GM19324 (cell line): ENCODE results near the gene NINJ1.
"Not testable (repeated sequence)": the region's sequence is repeated elsewhere in the genome, so short reads cannot be mapped to it uniquely, and the experiment has no call there.

Source experiments
- ATAC-seq: cut with Tn5 transposase; IDR thresholded peaks from one replicate; pipeline ENCODE4 v1.9.1; 2021; ENCODE audit warnings: mild to moderate bottlenecking, moderate library complexity; ENCODE audit not compliant: unreplicated experiment, low FRiP score

Gene NINJ1

GRCh38 chr9:93121316-93122241 lies 12.5 kb downstream of the NINJ1 start:
- no peak for ATAC-seq

GRCh38 chr9:93120846-93121315 lies 13.2 kb downstream of the NINJ1 start:
- ATAC-seq: no peak

- ATAC-seq: peak; percentile 68
These were observed 13.9 kb downstream of the NINJ1 start for GRCh38 chr9:93119953-93120845.

GRCh38 chr9:93119703-93119952 lies 14.4 kb downstream of the NINJ1 start:
- no peak for ATAC-seq

GRCh38 chr9:93118863-93119702 lies 15.0 kb downstream of the NINJ1 start:
- no peak for ATAC-seq

- ATAC-seq: no peak
These were observed 15.9 kb downstream of the NINJ1 start for GRCh38 chr9:93117924-93118862.

- not testable (repeated sequence) for ATAC-seq
These were observed 16.5 kb downstream of the NINJ1 start for GRCh38 chr9:93117521-93117920.

GRCh38 chr9:93116072-93116961 lies 17.7 kb downstream of the NINJ1 start:
- no peak for ATAC-seq

- ATAC-seq: no peak
These were observed 18.5 kb downstream of the NINJ1 start for GRCh38 chr9:93115486-93116071.

- no peak for ATAC-seq
These were observed 19.1 kb downstream of the NINJ1 start for GRCh38 chr9:93114984-93115335.

- no peak for ATAC-seq
These were observed 19.7 kb downstream of the NINJ1 start for GRCh38 chr9:93114169-93114983.

GRCh38 chr9:93112864-93113389 lies 21.1 kb downstream of the NINJ1 start:
- no peak for ATAC-seq

- ATAC-seq: no peak
These were observed 21.8 kb downstream of the NINJ1 start for GRCh38 chr9:93112116-93112863.

GRCh38 chr9:93111371-93112115 lies 22.5 kb downstream of the NINJ1 start:
- no peak for ATAC-seq

- ATAC-seq: no peak
These were observed 23.1 kb downstream of the NINJ1 start for GRCh38 chr9:93111001-93111370.

GRCh38 chr9:93110311-93110855 lies 23.7 kb downstream of the NINJ1 start:
- no peak for ATAC-seq
